K562 (cell line): ENCODE results near the gene INCA1. TPM values are rescaled to one million over a fixed set of nuclear protein-coding genes. Genes with fewer than 3 reads are reported as not detected.

Experiments used
- ATAC-seq: fragments of 200-7000 bp; cut with Tn5 transposase; 3 replicates; pipeline ENCODE4 v1.9.1; 2020; ENCODE audit warnings: moderate library complexity
- BruUV-seq: library from RNA; stranded (reverse); fragments of 400-500 nt; replicated peaks from 2 replicates; lab custom pipeline; 2021; lab: Mats Ljungman, UMichigan
- CTCF ChIA-PET: fragments of 300-600 bp; formaldehyde crosslinking; extraction: SDS; loops from one replicate; lab custom pipeline; 2021; ENCODE audit warnings: low intra/inter-chr PET ratio; lab: Yijun Ruan, JAX
- POLR2A ChIA-PET: fragments of 300-600, 350-650 bp; sonication (Branson Sonifier 250); formaldehyde crosslinking; extraction: SDS; loops from one replicate; lab custom pipeline; 2021; ENCODE audit warnings: antibody characterized with exemption, inconsistent platforms; lab: Yijun Ruan, JAX
- DNase-seq, 4 experiments: peaks; one replicate each; pipeline versions ENCODE4 v3.0.0 to v3.0.0-alpha.2; 2011 to 2018; ENCODE audit warnings: low spot score in 3 of 4, mixed read lengths in 3 of 4; ENCODE audit errors: extremely low read depth in 1 of 4
- FAIRE-seq: peaks from 2 replicates; lab custom pipeline; 2011; peaks lifted over from hg19 to GRCh38; lab: Jason Lieb, UNC
- H2AFZ ChIP-seq: 2 replicates; pipeline ENCODE4 v1.6.0; 2011; ENCODE audit warnings: low read depth, low read length, control low read depth, inconsistent platforms
- H3K27ac ChIP-seq: fragments of 200-600 bp; 3 replicates; pipeline ENCODE4 v1.8.0; 2011; ENCODE audit warnings: low read depth, mild to moderate bottlenecking, control low read depth, inconsistent platforms, low read length, moderate library complexity, mixed read lengths; ENCODE audit errors: extremely low read depth
- H3K27me3 ChIP-seq, 2 experiments: fragments of 300-600 bp in 1 of 2; 2 replicates in 1 of 2; 3 replicates in 1 of 2; pipeline versions ENCODE4 v1.6.0 to v1.8.0; 2011; ENCODE audit warnings: inconsistent platforms in 2 of 2, low read length in 2 of 2, mild to moderate bottlenecking in 1 of 2, mixed read lengths in 1 of 2, moderate library complexity in 1 of 2; ENCODE audit not compliant: control insufficient read depth in 2 of 2, insufficient read depth in 2 of 2
- H3K36me3 ChIP-seq: fragments of 300-600 bp; 3 replicates; pipeline ENCODE4 v1.8.0; 2011; ENCODE audit warnings: mild to moderate bottlenecking, low read length, inconsistent platforms; ENCODE audit not compliant: control insufficient read depth, insufficient read depth
- H3K4me1 ChIP-seq, 2 experiments: fragments of 200-600 bp in 1 of 2; replicated peaks in 1 of 2; 2 replicates in 1 of 2; 3 replicates in 1 of 2; pipeline versions ENCODE4 v1.5.1 to v1.8.0; 2011; ENCODE audit warnings: inconsistent platforms in 2 of 2, low read length in 2 of 2, mild to moderate bottlenecking in 1 of 2, mixed read lengths in 1 of 2, moderate library complexity in 1 of 2; ENCODE audit not compliant: control insufficient read depth in 2 of 2, insufficient read depth in 2 of 2
- H3K4me2 ChIP-seq: 2 replicates; pipeline ENCODE4 v1.6.1; 2011; ENCODE audit warnings: low read length, control low read depth, inconsistent platforms, mixed read lengths; ENCODE audit not compliant: insufficient read depth
- H3K4me3 ChIP-seq: fragments of 200-600 bp; sonication (generic), shearing (Covaris generic); 2 replicates; pipeline ENCODE4 v1.5.1; 2016; ENCODE audit warnings: control low read depth, inconsistent platforms
- H3K79me2 ChIP-seq: fragments of 200-600 bp; 3 replicates; pipeline ENCODE4 v1.8.0; 2011; ENCODE audit warnings: low read length, inconsistent platforms; ENCODE audit not compliant: control insufficient read depth, insufficient read depth
- H3K9ac ChIP-seq, 2 experiments: 2 replicates each; pipeline versions ENCODE4 v1.6.0 to v1.6.1; 2011; ENCODE audit warnings: low read depth in 2 of 2, low read length in 2 of 2, control low read depth in 1 of 2, inconsistent platforms in 1 of 2, mild to moderate bottlenecking in 1 of 2, mixed read lengths in 1 of 2; ENCODE audit not compliant: insufficient read depth in 1 of 2
- H3K9me1 ChIP-seq: one replicate; pipeline ENCODE4 v1.6.0; 2011; ENCODE audit warnings: inconsistent platforms, mild to moderate bottlenecking, low read length, moderate library complexity; ENCODE audit not compliant: control insufficient read depth, insufficient read depth
- H3K9me3 ChIP-seq: replicated peaks from 2 replicates; pipeline ENCODE4 v1.5.1; 2011; ENCODE audit warnings: low read depth, low read length, inconsistent platforms; ENCODE audit not compliant: control insufficient read depth, insufficient read depth
- H4K20me1 ChIP-seq: replicated peaks from 2 replicates; pipeline ENCODE4 v1.6.1; 2011; ENCODE audit warnings: low read length, inconsistent platforms, mixed read lengths; ENCODE audit not compliant: control insufficient read depth, insufficient read depth
- FOXJ3 ChIP-seq: sonication (generic); formaldehyde crosslinking; IDR thresholded peaks from 2 replicates; pipeline ENCODE4 v1.4.0; 2020; ENCODE audit warnings: mild to moderate bottlenecking, missing genetic modification reagents
- LARP7 ChIP-seq: fragments of 450-650 bp; IDR thresholded peaks from 2 replicates; pipeline ENCODE4 v1.6.1; 2016
- ZBTB26 ChIP-seq: fragments of 450-650 bp; formaldehyde crosslinking; IDR thresholded peaks from 2 replicates; pipeline ENCODE4 v1.4.0; 2022; ENCODE audit warnings: missing genetic modification characterization
- ZBTB5 ChIP-seq: fragments of 450-650 bp; IDR thresholded peaks from 2 replicates; pipeline ENCODE4 v1.6.1; 2017; ENCODE audit warnings: antibody characterized with exemption
- ZNF589 ChIP-seq: fragments of 200-800 bp; sonication (Bioruptor generic); IDR thresholded peaks from 2 replicates; pipeline ENCODE4 v1.6.1; 2016; ENCODE audit warnings: low read depth, missing genetic modification characterization, missing compliant biosample characterization
- ZNF76 ChIP-seq: fragments of 250-450 bp; sonication (Bioruptor Pico); IDR thresholded peaks from 2 replicates; pipeline ENCODE4 v1.4.0; 2020; ENCODE audit warnings: mild to moderate bottlenecking, moderate library complexity, borderline replicate concordance
- WGBS: fragments of 100-300 bp; shearing (Covaris generic); methylation state at CpG from one replicate; pipeline ENCODE4 v1.1.6; 2016; ENCODE audit warnings: low coverage, mixed read lengths; ENCODE audit not compliant: insufficient coverage; ENCODE audit errors: missing lambda C conversion rate; 5-methylcytosine and 5-hydroxymethylcytosine counted together
- in situ Hi-C: fragments of 300-500 bp; cut with MboI; formaldehyde crosslinking; loops from 4 replicates; pipeline ENCODE4 v1.15.0; 2018; ENCODE audit warnings: inconsistent platforms, mixed read lengths
- intact Hi-C: fragments of 100-400 bp; cut with micrococcal nuclease; formaldehyde crosslinking; loops from 2 replicates; pipeline ENCODE4 v1.14.2; 2022
- polyA plus RNA-seq, 8 experiments: library from polyadenylated mRNA; depleted of rRNA in 4 of 8; stranded (reverse) in 5 of 8; unstranded in 3 of 8; fragments of >200 nt; fragmentation: Nextera tagmentation in 2 of 8; fragmentation: Illumina TruSeq in 1 of 8; extraction: Ambion mirVana in 2 of 8; extraction: Trizol in 1 of 8; gene quantifications; 2 replicates each; pipeline versions ENCODE4 v1.2.1 to v1.2.3, GENCODE V29; 2011 to 2014; ENCODE audit warnings: inconsistent platforms in 1 of 8, missing spikeins in 1 of 8
- total RNA-seq, 7 experiments: library from RNA; depleted of rRNA in 6 of 7; stranded (reverse); fragments of >200 nt in 6 of 7; fragmentation: Illumina TruSeq in 2 of 7; extraction: Trizol in 2 of 7; gene quantifications; 2 replicates each; pipeline versions ENCODE4 v1.2.1 to v1.2.3, GENCODE V29; 2011 to 2021; ENCODE audit warnings: low replicate concordance in 1 of 7

Gene INCA1
- total and polyA plus RNA-seq, 9 of the 15 experiments (the other 6 are each of a cell fraction or from before 2014, with no cell fraction given) = 0.08 to 0.50 (median 0.13) TPM; not detected in 4

GRCh38 chr17:5000237-5000639 lies 2.9 kb upstream of the INCA1 start:
- peaks cover 2% of the 10 kb centered on the region for H3K9me1 ChIP-seq
- H3K4me2 ChIP-seq = no peak overlapping the region
- intact Hi-C loops = no loop called here
- no peaks in the 10 kb centered on the region for H3K27me3 ChIP-seq
- no peak overlapping the region for H3K4me3 ChIP-seq
- POLR2A ChIA-PET = no interaction called here
- H3K79me2 ChIP-seq = peaks cover 16% of the 10 kb centered on the region
- CTCF ChIA-PET = no interaction called here
- H3K27ac ChIP-seq = no peak overlapping the region
- 88% methylated on average over 9 of the region's 11 CpGs for whole genome bisulfite sequencing
- no peak overlapping the region for H2AFZ ChIP-seq
- DNase-seq = no peak
- peaks cover 11 to 34% of the 10 kb centered on the region in 2 experiments; a peak in 3 of 5 replicates for H3K4me1 ChIP-seq
- no TSS peak for BruUV-seq
- H3K9ac ChIP-seq = no peak overlapping the region
- FAIRE-seq = no peak
- in situ Hi-C loops = no loop called here
- no peak for ATAC-seq
- no peaks in the 10 kb centered on the region for H4K20me1 ChIP-seq
- no peaks in the 10 kb centered on the region for H3K9me3 ChIP-seq
- H3K36me3 ChIP-seq = peaks cover 48% of the 10 kb centered on the region
- TF ChIP-seq ZNF76 (CRISPR knock-in tag) (no peak), FOXJ3 (CRISPR knock-in tag) (no peak), ZNF589 (no peak)

GRCh38 chr17:4999430-5000093 lies 2.2 kb upstream of the INCA1 start:
- no peak overlapping the region for H3K4me2 ChIP-seq
- 60% methylated on average over 7 of the region's 12 CpGs for WGBS
- ATAC-seq (no peak), FAIRE-seq (no peak), DNase-seq (no peak)
- H3K9me3 ChIP-seq = no peaks in the 10 kb centered on the region
- H3K36me3 ChIP-seq = peaks cover 41% of the 10 kb centered on the region
- peaks cover 11 to 34% of the 10 kb centered on the region in 2 experiments; a peak in 3 of 5 replicates for H3K4me1 ChIP-seq
- ChIA-PET POLR2A (no interaction called here), CTCF (no interaction called here)
- intact Hi-C loops (no loop called here), in situ Hi-C loops (no loop called here)
- TF ChIP-seq ZBTB26 = no peak
- no peak for TF ChIP-seq ZBTB5
- no peak for TF ChIP-seq LARP7
- H3K27ac ChIP-seq = no peak overlapping the region
- TSS peak; percentile 63 for BruUV-seq
- peaks cover 2% of the 10 kb centered on the region for H3K9me1 ChIP-seq
- peak overlapping the region in 1 of 2 experiments; percentile 95; a peak in 2 of 4 replicates for H3K9ac ChIP-seq
- no peaks in the 10 kb centered on the region for H4K20me1 ChIP-seq
- H3K27me3 ChIP-seq = no peaks in the 10 kb centered on the region
- no peak overlapping the region for H2AFZ ChIP-seq
- H3K4me3 ChIP-seq = no peak overlapping the region; the same call in 1 of the 2 replicates
- peaks cover 16% of the 10 kb centered on the region for H3K79me2 ChIP-seq
